ENCODE data around the gene KIF11.
"Not testable (repeated sequence)": the region's sequence is repeated elsewhere in the genome, so short reads cannot be mapped to it uniquely, and the experiment has no call there.

Gene KIF11

GRCh38 chr10:92592761-92593618 lies at the start of gene KIF11:
KIF11 (plus strand) TSS chr10:92593130; CDS start chr10:92593376, 246 bp downstream.
- DNase-seq: peak; percentile 97

- no peak for DNase-seq
These were observed 48.6 kb upstream of the KIF11 start for GRCh38 chr10:92544296-92544695.

GRCh38 chr10:92545556-92545955 lies 47.4 kb upstream of the KIF11 start:
- no peak for DNase-seq

- no peak for DNase-seq
These were observed 45.3 kb upstream of the KIF11 start for GRCh38 chr10:92547676-92548075.

GRCh38 chr10:92550924-92551323 lies 42.0 kb upstream of the KIF11 start:
- DNase-seq: no peak

- no peak for DNase-seq
These were observed 40.6 kb upstream of the KIF11 start for GRCh38 chr10:92552310-92552709.

GRCh38 chr10:92553959-92554358 lies 39.0 kb upstream of the KIF11 start:
- no peak for DNase-seq

- no peak for DNase-seq
These were observed 33.9 kb upstream of the KIF11 start for GRCh38 chr10:92559046-92559445.

GRCh38 chr10:92562424-92562823 lies 30.5 kb upstream of the KIF11 start:
- no peak for DNase-seq

- no peak for DNase-seq
These were observed 24.9 kb upstream of the KIF11 start for GRCh38 chr10:92567952-92568600.

GRCh38 chr10:92569071-92569470 lies 23.9 kb upstream of the KIF11 start:
- no peak for DNase-seq

GRCh38 chr10:92569663-92570062 lies 23.3 kb upstream of the KIF11 start:
- DNase-seq: not testable (repeated sequence)

GRCh38 chr10:92571649-92572048 lies 21.3 kb upstream of the KIF11 start:
- DNase-seq: no peak

- DNase-seq: no peak
These were observed 20.4 kb upstream of the KIF11 start for GRCh38 chr10:92572362-92573090.

- DNase-seq: peak; percentile 78
These were observed 19.7 kb upstream of the KIF11 start for GRCh38 chr10:92573091-92573797.

GRCh38 chr10:92573798-92574547 lies 19.0 kb upstream of the KIF11 start, which contains the start of gene IDE:
IDE (minus strand) TSS chr10:92574093; CDS start chr10:92574019, 74 bp downstream.
- peak; percentile 93 for DNase-seq

- no peak for DNase-seq
These were observed 18.2 kb upstream of the KIF11 start for GRCh38 chr10:92574548-92575261.

- DNase-seq: no peak
These were observed 17.0 kb upstream of the KIF11 start for GRCh38 chr10:92575961-92576360.

GRCh38 chr10:92582347-92582746 lies 10.6 kb upstream of the KIF11 start:
- not testable (repeated sequence) for DNase-seq

- no peak for DNase-seq
These were observed 2.0 kb upstream of the KIF11 start for GRCh38 chr10:92590623-92591549.

Data from activated CD8-positive, alpha-beta memory T cell treated with anti-CD3 and anti-CD28 coated beads, Interleukin-2, amount 50 U/mL, for 48 hours (primary cell).